ENCODE data around the gene NEURL1. TPM values are rescaled to one million over a fixed set of nuclear protein-coding genes. Genes with fewer than 3 reads are reported as not detected.

The NEURL1 gene
- total RNA-seq, 1 donor from 2014 or later: 1.3 TPM

- Histone ChIP-seq H3K27me3 (ENCODE audit: control insufficient read depth, insufficient read depth, low read length) (peaks cover 19% of the 10 kb centered on the region), H3K36me3 (ENCODE audit: control insufficient read depth, insufficient read depth, low read length) (no peaks in the 10 kb centered on the region), H3K4me3 (ENCODE audit: low read depth, low read length) (no peak overlapping the region)
- no peak for TF ChIP-seq CTCF (IDR thresholded peaks at IDR 0.05; ENCODE audit: insufficient read depth, low read length, poor library complexity, severe bottlenecking)
- no peak for DNase-seq (ENCODE audit: low read depth)
Observed at GRCh38 chr10:103506061-103506460, 12.6 kb downstream of the NEURL1 start.

GRCh38 chr10:103507235-103508191 is 14.0 kb downstream of the NEURL1 start:
- H3K27me3 ChIP-seq (ENCODE audit: control insufficient read depth, insufficient read depth, low read length): peaks cover 19% of the 10 kb centered on the region
- no peak for DNase-seq (ENCODE audit: low read depth)
- no peaks in the 10 kb centered on the region for H3K36me3 ChIP-seq (ENCODE audit: control insufficient read depth, insufficient read depth, low read length)
- no peak overlapping the region for H3K4me3 ChIP-seq (ENCODE audit: low read depth, low read length)
- TF ChIP-seq CTCF (IDR thresholded peaks at IDR 0.05; ENCODE audit: insufficient read depth, low read length, poor library complexity, severe bottlenecking): peak; percentile 12

DNA sequence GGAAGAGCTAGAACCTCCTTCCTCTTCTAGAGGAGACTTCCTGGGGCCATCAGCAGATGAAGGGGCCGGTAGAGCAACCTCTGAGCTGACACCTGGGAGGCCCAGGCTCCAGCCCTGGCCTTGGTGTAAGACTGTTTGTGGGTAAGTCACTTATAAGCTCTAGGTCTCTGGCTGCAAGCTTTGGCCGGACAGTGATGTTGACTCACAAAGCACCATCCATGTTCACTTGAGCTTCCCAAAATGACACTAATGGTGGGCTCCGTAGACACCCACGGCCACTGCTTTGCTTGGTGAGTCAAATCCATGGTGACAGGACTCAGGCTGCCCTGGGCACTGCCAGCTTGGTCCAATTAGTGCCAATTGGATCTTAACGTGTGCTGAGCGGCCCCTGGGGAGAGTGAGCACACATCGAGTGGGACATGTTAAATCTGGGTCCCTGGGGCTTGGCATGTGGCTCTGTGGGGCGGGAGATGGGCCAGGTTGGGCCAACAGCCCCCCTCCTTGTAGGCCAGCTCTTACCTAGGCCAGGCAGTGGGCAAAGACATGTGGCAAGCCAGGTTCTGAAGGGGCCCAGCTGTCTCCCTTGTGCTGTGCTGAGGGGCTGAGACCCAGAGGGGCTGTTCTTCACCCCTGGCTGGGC is 16.7 kb downstream of the NEURL1 start:
- DNase-seq (ENCODE audit: low read depth): no peak
- no peak for TF ChIP-seq CTCF (IDR thresholded peaks at IDR 0.05; ENCODE audit: insufficient read depth, low read length, poor library complexity, severe bottlenecking)
- Histone ChIP-seq H3K4me3 (ENCODE audit: low read depth, low read length) (no peak overlapping the region), H3K36me3 (ENCODE audit: control insufficient read depth, insufficient read depth, low read length) (no peaks in the 10 kb centered on the region), H3K27me3 (ENCODE audit: control insufficient read depth, insufficient read depth, low read length) (peaks cover 19% of the 10 kb centered on the region)

DNA sequence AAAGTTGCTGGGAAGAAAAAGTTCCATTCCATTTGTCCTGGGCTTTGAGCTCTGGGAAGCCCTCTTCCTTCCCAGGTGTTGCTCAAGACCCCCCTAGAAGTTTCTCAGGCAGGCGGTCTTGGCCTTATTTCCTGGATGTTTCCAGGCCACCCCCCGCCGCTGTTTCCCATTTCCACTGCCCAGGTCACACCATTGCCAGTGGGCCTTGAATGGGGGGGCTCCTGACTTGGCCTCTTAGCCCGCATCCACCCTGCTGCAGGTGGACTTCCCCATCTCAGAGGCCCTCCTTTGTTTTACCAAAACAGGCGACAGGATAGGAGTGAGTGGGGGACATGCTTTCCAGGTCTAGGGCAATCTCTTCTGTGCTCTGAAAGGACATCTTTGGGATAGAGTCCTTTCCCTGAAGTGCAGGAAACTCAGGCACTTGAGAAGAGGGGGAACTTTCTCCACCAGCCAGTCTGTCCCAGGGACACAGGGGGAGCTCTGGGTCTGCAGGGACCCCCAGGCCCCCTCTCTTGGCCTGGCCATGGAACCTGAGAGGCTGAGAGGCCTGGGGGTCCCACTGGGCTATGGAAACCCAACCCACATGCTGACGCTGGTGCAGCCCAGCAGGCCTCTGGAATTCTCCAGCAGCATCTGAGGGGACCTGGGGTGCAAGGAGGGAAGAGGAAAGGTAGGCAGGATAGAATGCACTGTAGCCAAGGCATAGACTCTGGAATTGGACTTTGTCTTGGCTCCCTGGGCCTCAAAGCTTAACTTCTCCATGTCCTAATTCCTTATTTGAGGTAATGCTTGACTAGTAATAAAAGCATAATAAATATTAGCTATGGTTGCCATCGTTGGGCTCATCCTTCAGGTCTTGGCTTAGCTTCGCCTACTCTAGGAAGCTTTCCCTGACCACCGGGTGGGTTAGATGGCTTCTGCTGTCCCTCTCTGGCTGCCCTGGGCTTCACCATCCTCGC is 17.6 kb downstream of the NEURL1 start:
- peaks cover 19% of the 10 kb centered on the region for H3K27me3 ChIP-seq (ENCODE audit: control insufficient read depth, insufficient read depth, low read length)
- H3K4me3 ChIP-seq (ENCODE audit: low read depth, low read length): no peak overlapping the region
- no peak for TF ChIP-seq CTCF (IDR thresholded peaks at IDR 0.05; ENCODE audit: insufficient read depth, low read length, poor library complexity, severe bottlenecking)
- DNase-seq (ENCODE audit: low read depth): no peak
- H3K36me3 ChIP-seq (ENCODE audit: control insufficient read depth, insufficient read depth, low read length): no peaks in the 10 kb centered on the region

DNA sequence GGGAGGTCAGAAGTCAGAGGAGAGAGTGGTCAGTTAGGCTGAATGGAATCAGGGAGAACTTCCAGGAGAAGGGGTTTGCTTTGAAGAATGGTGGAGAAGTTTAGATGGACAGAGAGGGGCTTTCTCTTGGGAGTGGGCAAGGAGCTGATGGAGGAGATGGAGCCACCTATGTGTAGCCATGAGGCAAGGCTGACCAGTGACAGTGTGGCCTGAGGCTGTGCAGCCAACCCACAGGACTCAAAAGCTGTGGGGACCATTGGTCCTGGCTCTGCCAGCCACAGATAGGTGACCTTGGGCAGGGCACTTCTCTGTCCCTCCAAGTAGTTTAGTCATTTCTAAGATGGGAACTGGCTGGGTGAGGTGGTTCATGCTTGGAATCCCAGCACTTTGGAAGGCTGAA is 18.7 kb downstream of the NEURL1 start:
- no peak for TF ChIP-seq CTCF (IDR thresholded peaks at IDR 0.05; ENCODE audit: insufficient read depth, low read length, poor library complexity, severe bottlenecking)
- Histone ChIP-seq H3K36me3 (ENCODE audit: control insufficient read depth, insufficient read depth, low read length) (no peaks in the 10 kb centered on the region), H3K27me3 (ENCODE audit: control insufficient read depth, insufficient read depth, low read length) (peaks cover 15% of the 10 kb centered on the region), H3K4me3 (ENCODE audit: low read depth, low read length) (no peak overlapping the region)
- DNase-seq (ENCODE audit: low read depth): no peak
